ENCODE results near the gene TPM2. TPM values are rescaled to one million over a fixed set of nuclear protein-coding genes. Genes with fewer than 3 reads are reported as not detected.

The TPM2 gene
- total RNA-seq, 1 donor from 2014 or later, result 188 TPM

DNA sequence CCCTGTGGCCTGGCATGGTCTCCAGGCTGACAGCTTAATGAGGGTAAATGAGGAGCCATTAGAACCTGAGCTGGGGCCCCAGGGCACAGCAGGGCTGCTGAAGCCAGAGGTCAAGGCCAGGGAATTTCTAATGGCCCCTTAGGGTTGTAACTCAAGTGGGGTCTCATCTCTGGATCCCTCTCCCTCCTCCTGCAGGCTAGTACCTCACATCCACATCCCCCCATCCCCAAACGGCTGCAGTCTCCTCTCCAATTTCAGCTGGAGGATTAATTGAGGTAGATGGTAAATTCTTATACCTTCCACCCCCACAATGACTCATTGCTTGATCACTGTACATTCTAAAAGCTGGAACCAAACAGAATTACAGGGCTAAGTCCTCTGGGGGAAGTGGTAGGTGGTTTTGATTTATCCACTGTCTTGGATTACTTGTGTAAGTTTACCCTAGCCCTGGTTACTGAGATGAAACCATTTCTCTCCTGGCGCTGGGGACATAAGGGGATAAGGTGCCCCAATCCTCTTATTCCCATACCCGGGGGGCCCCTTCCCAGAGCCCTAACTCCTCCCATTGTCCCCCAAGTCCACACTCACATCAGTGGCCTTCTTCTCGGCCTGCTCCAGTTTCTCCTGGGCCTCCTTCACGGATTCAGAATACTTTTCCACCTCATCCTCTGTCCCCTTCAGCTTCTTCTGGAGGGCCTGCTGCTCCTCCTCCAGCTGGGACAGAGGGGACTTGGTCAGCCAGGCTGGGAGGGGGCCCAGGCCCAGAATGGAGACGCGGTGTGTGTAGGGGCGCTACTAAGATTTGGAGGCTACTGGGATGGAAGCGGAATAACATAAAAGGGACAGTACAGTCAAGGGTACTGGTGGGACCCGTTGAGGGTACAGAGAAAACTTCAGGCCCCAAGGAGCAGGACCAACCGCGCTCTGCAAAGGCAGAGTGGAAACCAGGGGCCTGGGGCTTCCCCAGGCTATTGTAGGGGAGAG lies 875 bp downstream of the TPM2 start:
- no peak for DNase-seq
- peak overlapping the region; percentile 92 for H3K4me3 Mint-ChIP-seq (ENCODE audit: unreplicated experiment)
- H3K36me3 Mint-ChIP-seq (ENCODE audit: unreplicated experiment), result no peaks in the 10 kb centered on the region
- H3K9me3 Mint-ChIP-seq (ENCODE audit: unreplicated experiment), result peaks cover 12% of the 10 kb centered on the region
- TF ChIP-seq, protein P1, sequence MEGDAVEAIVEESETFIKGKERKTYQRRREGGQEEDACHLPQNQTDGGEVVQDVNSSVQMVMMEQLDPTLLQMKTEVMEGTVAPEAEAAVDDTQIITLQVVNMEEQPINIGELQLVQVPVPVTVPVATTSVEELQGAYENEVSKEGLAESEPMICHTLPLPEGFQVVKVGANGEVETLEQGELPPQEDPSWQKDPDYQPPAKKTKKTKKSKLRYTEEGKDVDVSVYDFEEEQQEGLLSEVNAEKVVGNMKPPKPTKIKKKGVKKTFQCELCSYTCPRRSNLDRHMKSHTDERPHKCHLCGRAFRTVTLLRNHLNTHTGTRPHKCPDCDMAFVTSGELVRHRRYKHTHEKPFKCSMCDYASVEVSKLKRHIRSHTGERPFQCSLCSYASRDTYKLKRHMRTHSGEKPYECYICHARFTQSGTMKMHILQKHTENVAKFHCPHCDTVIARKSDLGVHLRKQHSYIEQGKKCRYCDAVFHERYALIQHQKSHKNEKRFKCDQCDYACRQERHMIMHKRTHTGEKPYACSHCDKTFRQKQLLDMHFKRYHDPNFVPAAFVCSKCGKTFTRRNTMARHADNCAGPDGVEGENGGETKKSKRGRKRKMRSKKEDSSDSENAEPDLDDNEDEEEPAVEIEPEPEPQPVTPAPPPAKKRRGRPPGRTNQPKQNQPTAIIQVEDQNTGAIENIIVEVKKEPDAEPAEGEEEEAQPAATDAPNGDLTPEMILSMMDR (IDR thresholded peaks at IDR 0.05; ENCODE audit: partially characterized antibody, unreplicated experiment), result no peak
- H3K27me3 Mint-ChIP-seq (ENCODE audit: unreplicated experiment), result peaks cover 6% of the 10 kb centered on the region
- H3K27ac Mint-ChIP-seq (ENCODE audit: unreplicated experiment), result peak overlapping the region; percentile 78
- peaks cover 30% of the 10 kb centered on the region for H3K4me1 Mint-ChIP-seq (ENCODE audit: low read depth, unreplicated experiment)

GRCh38 chr9:35687972-35688557 lies 1.7 kb downstream of the TPM2 start:
- no peak for DNase-seq
- H3K4me3 Mint-ChIP-seq (ENCODE audit: unreplicated experiment), result peak overlapping the region; percentile 71
- TF ChIP-seq, protein P1 (IDR thresholded peaks at IDR 0.05; ENCODE audit: partially characterized antibody, unreplicated experiment), result no peak

DNA sequence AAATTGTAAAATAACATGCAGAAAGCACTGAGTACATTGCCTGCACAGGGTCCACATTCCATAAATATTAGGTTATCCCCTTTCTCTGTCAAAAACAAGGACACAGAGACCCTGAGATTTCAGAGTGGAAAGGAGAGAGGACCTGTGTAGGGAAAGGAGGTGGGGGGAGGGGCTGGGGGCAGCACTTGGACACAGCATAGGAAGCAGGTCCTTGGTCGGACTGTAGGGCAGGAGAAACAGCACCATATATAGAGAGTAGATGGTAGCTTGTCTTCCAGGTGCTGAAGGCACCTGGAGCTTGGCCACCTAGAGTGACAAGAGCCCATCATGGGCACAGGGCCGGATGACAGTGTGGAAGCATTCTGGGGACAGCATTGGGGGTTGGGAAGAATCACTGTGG lies 2.4 kb downstream of the TPM2 start:
- Mint-ChIP-seq H3K9me3 (ENCODE audit: unreplicated experiment) (peaks cover 14% of the 10 kb centered on the region), H3K27me3 (ENCODE audit: unreplicated experiment) (peaks cover 12% of the 10 kb centered on the region), H3K4me1 (ENCODE audit: low read depth, unreplicated experiment) (peaks cover 32% of the 10 kb centered on the region), H3K27ac (ENCODE audit: unreplicated experiment) (no peak overlapping the region), H3K4me3 (ENCODE audit: unreplicated experiment) (peak overlapping the region; percentile 23), H3K36me3 (ENCODE audit: unreplicated experiment) (no peaks in the 10 kb centered on the region)
- TF ChIP-seq, protein P1 (IDR thresholded peaks at IDR 0.05; ENCODE audit: partially characterized antibody, unreplicated experiment), result no peak
- DNase-seq, result no peak

More at GRCh38 chr9:35687972-35688557, 1.7 kb downstream of the TPM2 start:
- no peak overlapping the region for H3K27ac Mint-ChIP-seq (ENCODE audit: unreplicated experiment)
- peaks cover 14% of the 10 kb centered on the region for H3K9me3 Mint-ChIP-seq (ENCODE audit: unreplicated experiment)
- peaks cover 31% of the 10 kb centered on the region for H3K4me1 Mint-ChIP-seq (ENCODE audit: low read depth, unreplicated experiment)
- peaks cover 11% of the 10 kb centered on the region for H3K27me3 Mint-ChIP-seq (ENCODE audit: unreplicated experiment)
- no peaks in the 10 kb centered on the region for H3K36me3 Mint-ChIP-seq (ENCODE audit: unreplicated experiment)

DNA sequence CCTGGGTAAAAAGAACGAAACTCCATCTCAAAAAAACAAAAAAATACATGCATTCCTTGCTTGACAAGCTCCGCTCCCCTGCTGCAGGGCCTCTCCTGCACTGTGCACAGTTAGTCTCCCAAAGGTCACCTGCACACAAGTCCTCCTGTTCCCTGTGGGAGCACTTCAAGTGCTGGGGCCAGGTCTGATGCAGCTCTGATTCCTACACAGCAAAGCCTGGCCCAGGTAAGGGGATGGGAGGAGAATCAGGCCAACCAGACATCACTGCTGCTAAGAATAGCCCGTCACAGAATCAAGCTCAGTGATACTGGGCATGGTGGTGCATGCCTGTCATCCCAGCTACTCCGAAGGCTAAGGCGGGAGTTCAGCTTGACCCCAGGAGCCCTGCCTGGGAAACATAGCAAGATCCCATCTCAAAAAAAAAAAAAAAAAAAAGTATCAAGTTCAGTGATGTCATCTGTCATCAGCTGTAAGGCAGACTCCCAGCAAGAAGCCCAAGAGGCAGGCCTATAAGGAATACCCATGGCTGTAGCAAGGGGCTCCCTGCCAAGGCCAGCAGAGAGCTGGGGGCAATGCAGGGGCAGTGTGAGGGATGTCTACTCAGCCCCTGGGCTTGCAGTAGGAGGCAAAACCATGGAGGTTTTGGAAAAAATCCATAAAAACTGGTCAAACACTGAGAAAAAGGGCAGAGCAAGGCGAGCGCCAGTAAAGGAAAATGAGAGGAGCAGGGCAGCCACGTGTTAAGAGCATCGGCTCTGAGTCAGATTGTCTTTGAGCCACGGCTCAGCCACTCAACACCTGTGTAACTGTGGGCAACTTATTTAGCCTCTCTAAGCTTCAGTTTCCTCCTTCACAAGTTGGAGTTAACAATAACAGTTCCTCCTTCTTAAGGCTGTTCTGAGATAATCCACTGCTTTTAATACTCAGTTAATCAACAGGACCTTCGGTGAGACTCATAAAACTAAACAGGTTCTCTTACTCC lies 3.2 kb downstream of the TPM2 start:
- H3K9me3 Mint-ChIP-seq (ENCODE audit: unreplicated experiment), result peaks cover 11% of the 10 kb centered on the region
- DNase-seq, result no peak
- H3K27me3 Mint-ChIP-seq (ENCODE audit: unreplicated experiment), result peaks cover 13% of the 10 kb centered on the region
- H3K27ac Mint-ChIP-seq (ENCODE audit: unreplicated experiment), result no peak overlapping the region
- TF ChIP-seq, protein P1 (IDR thresholded peaks at IDR 0.05; ENCODE audit: partially characterized antibody, unreplicated experiment), result no peak
- H3K36me3 Mint-ChIP-seq (ENCODE audit: unreplicated experiment), result no peaks in the 10 kb centered on the region
- peak overlapping the region; percentile 12 for H3K4me3 Mint-ChIP-seq (ENCODE audit: unreplicated experiment)
- H3K4me1 Mint-ChIP-seq (ENCODE audit: low read depth, unreplicated experiment), result peaks cover 29% of the 10 kb centered on the region

All from glutamatergic neuron (in vitro differentiated cells).